GM19324 (cell line): ENCODE results near the gene NCOA7.

Experiments
- ATAC-seq: cut with Tn5 transposase; IDR thresholded peaks from one replicate; pipeline ENCODE4 v1.9.1; 2021; ENCODE audit warnings: mild to moderate bottlenecking, moderate library complexity; ENCODE audit not compliant: unreplicated experiment, low FRiP score

NCOA7 gene

GRCh38 chr6:125858427-125859320 lies 67.9 kb downstream of the NCOA7 start:
- ATAC-seq, result no peak

GRCh38 chr6:125859727-125860126 lies 69.0 kb downstream of the NCOA7 start:
- no peak for ATAC-seq

- no peak for ATAC-seq
These were observed 72.3 kb downstream of the NCOA7 start for GRCh38 chr6:125863023-125863422.

GRCh38 chr6:125865015-125865414 lies 74.3 kb downstream of the NCOA7 start:
- no peak for ATAC-seq

- no peak for ATAC-seq
These were observed 75.7 kb downstream of the NCOA7 start for GRCh38 chr6:125866433-125866832.

GRCh38 chr6:125867483-125867942 lies 76.8 kb downstream of the NCOA7 start:
- no peak for ATAC-seq

GRCh38 chr6:125868252-125868651 lies 77.5 kb downstream of the NCOA7 start:
- no peak for ATAC-seq

- ATAC-seq, result no peak
These were observed 78.1 kb downstream of the NCOA7 start for GRCh38 chr6:125868678-125869395.

GRCh38 chr6:125869427-125869826 lies 78.7 kb downstream of the NCOA7 start:
- ATAC-seq, result no peak

- no peak for ATAC-seq
These were observed 80.6 kb downstream of the NCOA7 start for GRCh38 chr6:125871365-125871764.

- no peak for ATAC-seq
These were observed 81.6 kb downstream of the NCOA7 start for GRCh38 chr6:125872259-125872921.

- ATAC-seq, result no peak
These were observed 91.5 kb downstream of the NCOA7 start for GRCh38 chr6:125882243-125882642.

- ATAC-seq, result no peak
These were observed 94.0 kb downstream of the NCOA7 start for GRCh38 chr6:125884634-125885371.

GRCh38 chr6:125886021-125886420 lies 95.3 kb downstream of the NCOA7 start:
- no peak for ATAC-seq

GRCh38 chr6:125886914-125887313 lies 96.2 kb downstream of the NCOA7 start:
- ATAC-seq, result no peak

- ATAC-seq, result no peak
These were observed 96.6 kb downstream of the NCOA7 start for GRCh38 chr6:125887372-125887771.

GRCh38 chr6:125888989-125889656 lies 98.4 kb downstream of the NCOA7 start:
- no peak for ATAC-seq

- ATAC-seq, result no peak
These were observed 109.0 kb downstream of the NCOA7 start for GRCh38 chr6:125899726-125900182.

GRCh38 chr6:125904871-125905270 lies 114.1 kb downstream of the NCOA7 start:
- ATAC-seq, result no peak
